ENCODE measurements around the gene MYO1E.

DNA sequence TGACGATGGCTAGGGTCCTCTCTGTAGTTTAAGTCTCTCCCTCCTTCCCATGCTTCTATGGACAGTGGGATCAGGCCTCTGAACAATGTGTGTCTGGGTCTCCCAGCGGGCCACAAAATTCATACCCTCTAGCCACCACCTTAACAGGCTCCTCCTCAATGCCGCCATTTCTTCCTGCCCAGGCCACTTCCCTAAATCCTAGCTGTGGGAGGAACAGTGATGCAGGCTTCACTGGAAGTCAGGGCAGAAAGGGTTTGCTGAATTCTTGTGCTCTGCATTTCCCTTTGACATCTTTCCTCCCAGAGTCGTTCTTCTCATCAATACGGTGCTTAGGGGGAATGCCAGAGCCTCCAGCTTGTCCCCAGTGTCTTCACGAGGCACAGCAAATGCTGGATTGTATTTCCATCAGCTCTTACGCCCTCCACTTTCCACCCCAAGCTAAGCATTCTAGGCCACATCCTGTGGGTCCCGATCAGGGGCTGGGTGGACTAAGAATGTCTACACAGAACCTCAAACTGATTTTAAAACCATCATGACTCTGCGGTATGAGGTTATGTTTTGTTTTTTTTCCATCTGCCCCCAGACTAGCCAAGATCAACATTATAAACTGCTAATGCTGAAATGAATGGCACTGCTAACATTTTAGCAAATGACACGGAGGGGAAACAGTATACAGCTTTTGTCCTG, 177.9 kb downstream of the MYO1E start:
- TF ChIP-seq, protein P1, sequence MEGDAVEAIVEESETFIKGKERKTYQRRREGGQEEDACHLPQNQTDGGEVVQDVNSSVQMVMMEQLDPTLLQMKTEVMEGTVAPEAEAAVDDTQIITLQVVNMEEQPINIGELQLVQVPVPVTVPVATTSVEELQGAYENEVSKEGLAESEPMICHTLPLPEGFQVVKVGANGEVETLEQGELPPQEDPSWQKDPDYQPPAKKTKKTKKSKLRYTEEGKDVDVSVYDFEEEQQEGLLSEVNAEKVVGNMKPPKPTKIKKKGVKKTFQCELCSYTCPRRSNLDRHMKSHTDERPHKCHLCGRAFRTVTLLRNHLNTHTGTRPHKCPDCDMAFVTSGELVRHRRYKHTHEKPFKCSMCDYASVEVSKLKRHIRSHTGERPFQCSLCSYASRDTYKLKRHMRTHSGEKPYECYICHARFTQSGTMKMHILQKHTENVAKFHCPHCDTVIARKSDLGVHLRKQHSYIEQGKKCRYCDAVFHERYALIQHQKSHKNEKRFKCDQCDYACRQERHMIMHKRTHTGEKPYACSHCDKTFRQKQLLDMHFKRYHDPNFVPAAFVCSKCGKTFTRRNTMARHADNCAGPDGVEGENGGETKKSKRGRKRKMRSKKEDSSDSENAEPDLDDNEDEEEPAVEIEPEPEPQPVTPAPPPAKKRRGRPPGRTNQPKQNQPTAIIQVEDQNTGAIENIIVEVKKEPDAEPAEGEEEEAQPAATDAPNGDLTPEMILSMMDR (IDR thresholded peaks at IDR 0.05; ENCODE audit: poor library complexity, severe bottlenecking), result no peak
- TF ChIP-seq MXI1 (conservative IDR thresholded peaks at IDR 0.05; ENCODE audit: poor library complexity, severe bottlenecking), result no peak
- TF ChIP-seq POLR2AphosphoS5 (IDR thresholded peaks at IDR 0.05), result no peak
- no peak for TF ChIP-seq SMC3 (conservative IDR thresholded peaks at IDR 0.05; ENCODE audit: poor library complexity)
- no peak for TF ChIP-seq TAF1 (IDR thresholded peaks at IDR 0.05; ENCODE audit: low read depth)
- no peak for TF ChIP-seq EP300 (conservative IDR thresholded peaks at IDR 0.05; ENCODE audit: poor library complexity, severe bottlenecking)
- TF ChIP-seq EZH2 (IDR thresholded peaks at IDR 0.05; ENCODE audit: borderline replicate concordance, insufficient read depth, low read length, poor library complexity, severe bottlenecking), result no peak
- no peak for TF ChIP-seq RAD21 (conservative IDR thresholded peaks at IDR 0.05)
